BLaER1 treated with 17β-estradiol and CSF1 and Interleukin-3, amounts not matched to agents 10 nM and 100 nM (cell line): ENCODE measurements around the gene SS18L1.

Experiments
- H3K27ac ChIP-seq, 11 experiments: shearing (Covaris generic); formaldehyde crosslinking; 2 replicates each; pipeline ENCODE4 v1.8.1; 2022
- H3K27me3 ChIP-seq, 11 experiments: shearing (Covaris generic); formaldehyde crosslinking; 2 replicates each; pipeline ENCODE4 v1.8.1; 2022
- H3K36me3 ChIP-seq, 11 experiments: shearing (Covaris generic); formaldehyde crosslinking; 2 replicates each; pipeline ENCODE4 v1.8.1; 2022
- H3K4me1 ChIP-seq, 10 experiments: shearing (Covaris generic); formaldehyde crosslinking; 2 replicates each; pipeline ENCODE4 v1.8.1; 2022
- H3K4me2 ChIP-seq, 11 experiments: shearing (Covaris generic); formaldehyde crosslinking; 2 replicates each; pipeline ENCODE4 v1.8.1; 2022
- H3K4me3 ChIP-seq, 10 experiments: shearing (Covaris generic); formaldehyde crosslinking; 2 replicates each; pipeline ENCODE4 v1.8.1; 2022
- H3K9ac ChIP-seq, 11 experiments: shearing (Covaris generic); formaldehyde crosslinking; 2 replicates each; pipeline ENCODE4 v1.8.1; 2022
- H3K9me3 ChIP-seq, 11 experiments: shearing (Covaris generic); formaldehyde crosslinking; replicated peaks in 1 of 11; 2 replicates each; pipeline ENCODE4 v1.8.1; 2022
- H4K20me1 ChIP-seq, 11 experiments: shearing (Covaris generic); formaldehyde crosslinking; 2 replicates each; pipeline ENCODE4 v1.8.1; 2022
- Cebpa-rat ChIP-seq, 11 experiments: shearing (Covaris generic); IDR thresholded peaks; 2 replicates each; pipeline ENCODE4 v1.8.1; 2022

Gene SS18L1

GRCh38 chr20:62132421-62132820 lies 11.1 kb upstream of the SS18L1 start:
- Histone ChIP-seq H3K9me3 (no peaks in the 10 kb centered on the region), H3K4me3 (peak overlapping the region; percentile 31 to 67 (median 51); a peak in 19 of 20 replicates), H3K9ac (peak overlapping the region; percentile 65 to 78 (median 73); a peak in 21 of 22 replicates), H3K36me3 (peaks cover 65 to 89% (median 77%) of the 10 kb centered on the region in 11 experiments), H4K20me1 (peaks cover 43 to 90% (median 70%) of the 10 kb centered on the region in 11 experiments), H3K4me1 (peaks cover 88 to 99% (median 96%) of the 10 kb centered on the region in 10 experiments), H3K27me3 (no peaks in the 10 kb centered on the region), H3K27ac (peak overlapping the region; percentile 62 to 86 (median 82)), H3K4me2 (peak overlapping the region; percentile 93 to 100 (median 98))
- no peak for TF ChIP-seq Cebpa-rat (IDR thresholded peaks at IDR 0.05)

- peak overlapping the region; percentile 62 to 86 (median 82) for H3K27ac ChIP-seq
- H3K9ac ChIP-seq: peak overlapping the region; percentile 65 to 78 (median 73)
- H3K36me3 ChIP-seq: peaks cover 65 to 89% (median 77%) of the 10 kb centered on the region in 11 experiments
Observed at GRCh38 chr20:62133051-62133845, 10.3 kb upstream of the SS18L1 start.

GRCh38 chr20:62133864-62134263 lies 9.7 kb upstream of the SS18L1 start:
- peak overlapping the region; percentile 93 to 100 (median 98) for H3K4me2 ChIP-seq
- H3K9ac ChIP-seq: peak overlapping the region; percentile 65 to 78 (median 73); a peak in 20 of 22 replicates
- no peaks in the 10 kb centered on the region for H3K9me3 ChIP-seq
- H3K4me3 ChIP-seq: peak overlapping the region; percentile 31 to 67 (median 51); a peak in 18 of 20 replicates
- peaks cover 75 to 91% (median 84%) of the 10 kb centered on the region in 10 experiments for H3K4me1 ChIP-seq
- H3K36me3 ChIP-seq: peaks cover 66 to 89% (median 77%) of the 10 kb centered on the region in 11 experiments
- peak overlapping the region; percentile 62 to 86 (median 82); a peak in 19 of 22 replicates for H3K27ac ChIP-seq
- TF ChIP-seq Cebpa-rat (IDR thresholded peaks at IDR 0.05): no peak
- H3K27me3 ChIP-seq: no peaks in the 10 kb centered on the region
- H4K20me1 ChIP-seq: peaks cover 47 to 90% (median 70%) of the 10 kb centered on the region in 11 experiments

More at GRCh38 chr20:62133051-62133845, 10.3 kb upstream of the SS18L1 start:
- Histone ChIP-seq H4K20me1 (peaks cover 43 to 90% (median 70%) of the 10 kb centered on the region in 11 experiments), H3K27me3 (no peaks in the 10 kb centered on the region), H3K4me1 (peaks cover 81 to 97% (median 90%) of the 10 kb centered on the region in 10 experiments), H3K4me2 (peak overlapping the region; percentile 93 to 100 (median 98)), H3K4me3 (peak overlapping the region; percentile 31 to 67 (median 51)), H3K9me3 (no peaks in the 10 kb centered on the region)
- TF ChIP-seq Cebpa-rat (IDR thresholded peaks at IDR 0.05): no peak

- H3K36me3 ChIP-seq: peaks cover 73 to 92% (median 82%) of the 10 kb centered on the region in 11 experiments
- no peaks in the 10 kb centered on the region for H3K27me3 ChIP-seq
- H4K20me1 ChIP-seq: peaks cover 53 to 91% (median 72%) of the 10 kb centered on the region in 11 experiments
- TF ChIP-seq Cebpa-rat (IDR thresholded peaks at IDR 0.05): no peak
- H3K4me1 ChIP-seq: peaks cover 66 to 82% (median 75%) of the 10 kb centered on the region in 10 experiments
- H3K9ac ChIP-seq: peak overlapping the region in 9 of 11 experiments; percentile 6 to 58 (median 52); a peak in 7 of 22 replicates
- peak overlapping the region in 10 of 11 experiments; percentile 31 to 62 (median 43); a peak in 10 of 22 replicates for H3K27ac ChIP-seq
- H3K4me3 ChIP-seq: peak overlapping the region in 1 of 10 experiments; percentile 21; a peak in 1 of 20 replicates
- H3K4me2 ChIP-seq: peak overlapping the region; percentile 45 to 100 (median 97)
- H3K9me3 ChIP-seq: no peaks in the 10 kb centered on the region
Observed at GRCh38 chr20:62134735-62135231, 8.8 kb upstream of the SS18L1 start.

- Histone ChIP-seq H3K9me3 (no peaks in the 10 kb centered on the region), H3K27me3 (no peaks in the 10 kb centered on the region), H3K4me1 (peaks cover 61 to 82% (median 72%) of the 10 kb centered on the region in 10 experiments), H3K27ac (0 out of 22 replicates have a peak overlapping the region, but pooled peaks of 2 of the 11 experiments have one; percentile 15 to 62), H3K4me3 (no peak overlapping the region), H4K20me1 (peaks cover 62 to 100% (median 81%) of the 10 kb centered on the region in 11 experiments), H3K36me3 (peaks cover 74 to 95% (median 83%) of the 10 kb centered on the region in 11 experiments), H3K4me2 (peak overlapping the region in 7 of 11 experiments; percentile 48 to 100 (median 97); a peak in 12 of 22 replicates), H3K9ac (peak overlapping the region in 6 of 11 experiments; percentile 0 to 54 (median 22); a peak in 4 of 22 replicates)
- no peak for TF ChIP-seq Cebpa-rat (IDR thresholded peaks at IDR 0.05)
Observed at GRCh38 chr20:62135573-62136266, 7.8 kb upstream of the SS18L1 start.

- peak overlapping the region in 1 of 11 experiments; percentile 6; a peak in 1 of 22 replicates for H3K4me2 ChIP-seq
- H3K27ac ChIP-seq: 0 out of 22 replicates have a peak overlapping the region, but pooled peaks of 1 of the 11 experiments have one; percentile 15
- H3K36me3 ChIP-seq: peaks cover 67 to 92% (median 83%) of the 10 kb centered on the region in 11 experiments
- no peak for TF ChIP-seq Cebpa-rat (IDR thresholded peaks at IDR 0.05)
- no peak overlapping the region for H3K4me3 ChIP-seq
- H3K9me3 ChIP-seq: no peaks in the 10 kb centered on the region
- H4K20me1 ChIP-seq: peaks cover 70 to 100% (median 87%) of the 10 kb centered on the region in 11 experiments
- H3K27me3 ChIP-seq: no peaks in the 10 kb centered on the region
- peaks cover 61 to 82% (median 72%) of the 10 kb centered on the region in 10 experiments for H3K4me1 ChIP-seq
- H3K9ac ChIP-seq: peak overlapping the region in 5 of 11 experiments; percentile 0 to 35 (median 16); a peak in 5 of 22 replicates
Observed at GRCh38 chr20:62136283-62137091, 7.1 kb upstream of the SS18L1 start.

- no peak overlapping the region for H3K4me3 ChIP-seq
- H3K27me3 ChIP-seq: no peaks in the 10 kb centered on the region
- H4K20me1 ChIP-seq: peaks cover 75 to 100% (median 93%) of the 10 kb centered on the region in 11 experiments
- no peak for TF ChIP-seq Cebpa-rat (IDR thresholded peaks at IDR 0.05)
- peaks cover 61 to 86% (median 80%) of the 10 kb centered on the region in 11 experiments for H3K36me3 ChIP-seq
- peak overlapping the region in 4 of 11 experiments; percentile 1 to 30 (median 11); a peak in 3 of 22 replicates for H3K9ac ChIP-seq
- H3K27ac ChIP-seq: no peak overlapping the region
- H3K9me3 ChIP-seq: no peaks in the 10 kb centered on the region
- H3K4me1 ChIP-seq: peaks cover 60 to 81% (median 72%) of the 10 kb centered on the region in 10 experiments
- H3K4me2 ChIP-seq: 0 out of 22 replicates have a peak overlapping the region, but pooled peaks of 1 of the 11 experiments have one; percentile 6
Observed at GRCh38 chr20:62137092-62137384, 6.5 kb upstream of the SS18L1 start.
